ENCODE measurements around the gene KCNAB1.

DNA sequence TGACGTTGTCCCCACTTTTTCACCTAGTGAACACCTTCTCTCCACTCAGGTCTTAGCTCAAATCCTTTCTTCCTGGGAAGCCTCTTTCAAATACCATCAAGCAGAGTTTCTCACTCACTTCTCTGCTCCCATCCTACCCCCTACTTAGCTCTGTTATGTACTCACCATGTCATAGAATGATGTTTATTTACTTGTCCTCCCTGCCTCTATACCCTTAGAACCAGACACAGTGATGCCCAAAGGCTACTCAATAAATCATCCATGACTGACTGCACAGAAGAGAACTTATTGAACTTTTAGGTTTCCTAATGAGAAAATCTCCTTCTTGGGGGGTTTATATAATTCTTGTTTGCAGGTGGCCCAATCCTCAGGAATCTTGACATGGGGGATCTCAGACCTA is 280.4 kb downstream of the KCNAB1 start:
- TF ChIP-seq, protein P1, sequence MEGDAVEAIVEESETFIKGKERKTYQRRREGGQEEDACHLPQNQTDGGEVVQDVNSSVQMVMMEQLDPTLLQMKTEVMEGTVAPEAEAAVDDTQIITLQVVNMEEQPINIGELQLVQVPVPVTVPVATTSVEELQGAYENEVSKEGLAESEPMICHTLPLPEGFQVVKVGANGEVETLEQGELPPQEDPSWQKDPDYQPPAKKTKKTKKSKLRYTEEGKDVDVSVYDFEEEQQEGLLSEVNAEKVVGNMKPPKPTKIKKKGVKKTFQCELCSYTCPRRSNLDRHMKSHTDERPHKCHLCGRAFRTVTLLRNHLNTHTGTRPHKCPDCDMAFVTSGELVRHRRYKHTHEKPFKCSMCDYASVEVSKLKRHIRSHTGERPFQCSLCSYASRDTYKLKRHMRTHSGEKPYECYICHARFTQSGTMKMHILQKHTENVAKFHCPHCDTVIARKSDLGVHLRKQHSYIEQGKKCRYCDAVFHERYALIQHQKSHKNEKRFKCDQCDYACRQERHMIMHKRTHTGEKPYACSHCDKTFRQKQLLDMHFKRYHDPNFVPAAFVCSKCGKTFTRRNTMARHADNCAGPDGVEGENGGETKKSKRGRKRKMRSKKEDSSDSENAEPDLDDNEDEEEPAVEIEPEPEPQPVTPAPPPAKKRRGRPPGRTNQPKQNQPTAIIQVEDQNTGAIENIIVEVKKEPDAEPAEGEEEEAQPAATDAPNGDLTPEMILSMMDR (IDR thresholded peaks at IDR 0.05 in 2 of 3, conservative IDR thresholded peaks at IDR 0.05 in 1 of 3; ENCODE audit: control insufficient read depth in 2 of 3, extremely low read depth in 1 of 3, insufficient read depth in 1 of 3, low read depth in 3 of 3, low read length in 3 of 3) = no peak
- TF ChIP-seq SREBF2 (IDR thresholded peaks at IDR 0.05; ENCODE audit: low read length) (no peak), SP1 (IDR thresholded peaks at IDR 0.05; ENCODE audit: low read depth, low read length) (no peak), NR2F1 (conservative IDR thresholded peaks at IDR 0.05) (no peak), EZH2 (IDR thresholded peaks at IDR 0.05; ENCODE audit: borderline replicate concordance, control insufficient read depth, low read depth, low read length) (no peak)
